Keratinocyte (primary cell): Measurements from ENCODE around the gene CLSTN3. TPM values are rescaled to one million over a fixed set of nuclear protein-coding genes. Genes with fewer than 3 reads are reported as not detected.

Experiments used
- DNase-seq: peaks from one replicate; pipeline ENCODE4 v3.0.0-alpha.2; 2011; ENCODE audit warnings: low read depth, missing footprints, low spot score
- FAIRE-seq: peaks from 2 replicates; lab custom pipeline; 2011; peaks lifted over from hg19 to GRCh38; lab: Jason Lieb, UNC
- H2AFZ ChIP-seq: 2 replicates; pipeline ENCODE4 v1.6.0; 2012; ENCODE audit warnings: low read length, control low read depth, inconsistent platforms; ENCODE audit not compliant: control insufficient read depth
- H3K27ac ChIP-seq: 2 replicates; pipeline ENCODE4 v1.5.1; 2011; ENCODE audit warnings: low read length; ENCODE audit not compliant: control insufficient read depth, insufficient read depth
- H3K27me3 ChIP-seq: 3 replicates; pipeline ENCODE4 v1.6.0; 2011; ENCODE audit warnings: low read length; ENCODE audit not compliant: control insufficient read depth, insufficient read depth; ENCODE audit errors: extremely low read depth
- H3K36me3 ChIP-seq, 2 experiments: 2 replicates in 1 of 2; 3 replicates in 1 of 2; pipeline ENCODE4 v1.5.1; 2011; ENCODE audit warnings: low read length in 2 of 2, mild to moderate bottlenecking in 1 of 2; ENCODE audit not compliant: control insufficient read depth in 2 of 2, insufficient read depth in 2 of 2; ENCODE audit errors: extremely low read depth in 1 of 2
- H3K4me1 ChIP-seq: 3 replicates; pipeline ENCODE4 v1.5.1; 2011; ENCODE audit warnings: low read length; ENCODE audit not compliant: control insufficient read depth, insufficient read depth; ENCODE audit errors: extremely low read depth
- H3K4me2 ChIP-seq: 3 replicates; pipeline ENCODE4 v1.6.0; 2011; ENCODE audit warnings: low read depth, low read length; ENCODE audit not compliant: control insufficient read depth, insufficient read depth; ENCODE audit errors: extremely low read depth
- H3K4me3 ChIP-seq, 3 experiments: fragments of 200-600 bp in 1 of 3; sonication (generic) in 1 of 3; 2 replicates in 2 of 3; 3 replicates in 1 of 3; pipeline ENCODE4 v1.5.1; 2011 to 2016; ENCODE audit warnings: low read length in 3 of 3, mild to moderate bottlenecking in 3 of 3, control low read depth in 2 of 3, inconsistent platforms in 1 of 3, low read depth in 1 of 3, mixed read lengths in 1 of 3, mixed run types in 1 of 3, moderate library complexity in 1 of 3; ENCODE audit not compliant: control insufficient read depth in 2 of 3, insufficient read depth in 2 of 3; ENCODE audit errors: extremely low read depth in 1 of 3
- H3K79me2 ChIP-seq: 2 replicates; pipeline ENCODE4 v1.6.0; 2012; ENCODE audit warnings: low read length; ENCODE audit not compliant: control insufficient read depth, insufficient read depth
- H3K9ac ChIP-seq: 3 replicates; pipeline ENCODE4 v1.6.0; 2011; ENCODE audit warnings: low read length; ENCODE audit not compliant: control insufficient read depth, insufficient read depth; ENCODE audit errors: extremely low read depth
- H3K9me1 ChIP-seq: 3 replicates; pipeline ENCODE4 v1.6.0; 2011; ENCODE audit warnings: low read length; ENCODE audit not compliant: control insufficient read depth, insufficient read depth; ENCODE audit errors: extremely low read depth
- H3K9me3 ChIP-seq: 2 replicates; pipeline ENCODE4 v1.5.1; 2012; ENCODE audit warnings: low read depth, low read length; ENCODE audit not compliant: control insufficient read depth
- H4K20me1 ChIP-seq: 3 replicates; pipeline ENCODE4 v1.6.0; 2011; ENCODE audit warnings: low read length; ENCODE audit not compliant: control insufficient read depth, insufficient read depth; ENCODE audit errors: extremely low read depth
- EZH2 ChIP-seq: IDR thresholded peaks from one replicate; pipeline ENCODE4 v1.6.1; 2012; ENCODE audit warnings: inconsistent platforms, mild to moderate bottlenecking, low read length, moderate library complexity
- dilution Hi-C: fragments of 300-500 bp; cut with MboI; formaldehyde crosslinking; loops from one replicate; pipeline ENCODE4 v1.7.0; 2020; ENCODE audit warnings: low sequenced_read_pairs; ENCODE audit not compliant: extremely low pct_ligation_motif_present
- polyA plus RNA-seq, 5 experiments: library from polyadenylated mRNA; depleted of rRNA in 3 of 5; stranded (reverse) in 3 of 5; stranded (forward) in 1 of 5; unstranded in 1 of 5; fragments of >200 nt; gene quantifications; 1 replicate in 1 of 5; 2 replicates in 3 of 5; 3 replicates in 1 of 5; pipeline versions ENCODE4 v1.2.1 to v1.2.3, GENCODE V29; 2011 to 2012; ENCODE audit warnings: missing spikeins in 2 of 5, low read depth in 1 of 5, low replicate concordance in 1 of 5
- TF ChIP-seq, protein P1 (sequence below), 3 experiments: IDR thresholded peaks in 1 of 3; conservative IDR thresholded peaks in 1 of 3; optimal IDR thresholded peaks in 1 of 3; 2 replicates in 2 of 3; 3 replicates in 1 of 3; pipeline versions ENCODE3 to v1.5.1; 2011; ENCODE audit warnings: low read length in 3 of 3, mild to moderate bottlenecking in 3 of 3, moderate library complexity in 2 of 3, control low read depth in 1 of 3, inconsistent platforms in 1 of 3; ENCODE audit not compliant: insufficient read depth in 2 of 3; ENCODE audit errors: extremely low read depth in 1 of 3

The CLSTN3 gene
- polyA plus RNA-seq, 1 donor (not counting 4 experiments of a cell fraction or from before 2014, with no cell fraction given), result 12.8 TPM

GRCh38 chr12:7100239-7100638 lies 29.9 kb upstream of the CLSTN3 start:
- Histone ChIP-seq H3K4me1 (no peaks in the 10 kb centered on the region), H3K4me2 (no peak overlapping the region), H3K27me3 (no peaks in the 10 kb centered on the region), H4K20me1 (peaks cover 3% of the 10 kb centered on the region), H3K9ac (no peak overlapping the region), H3K79me2 (no peaks in the 10 kb centered on the region), H3K36me3 (peaks cover 0 to 22% of the 10 kb centered on the region in 2 experiments), H3K9me3 (no peaks in the 10 kb centered on the region), H3K9me1 (no peaks in the 10 kb centered on the region), H3K27ac (no peak overlapping the region), H3K4me3 (no peak overlapping the region), H2AFZ (no peak overlapping the region)
- DNase-seq (no peak), FAIRE-seq (no peak)
- dilution Hi-C loops, result no loop called here
- TF ChIP-seq, protein P1, sequence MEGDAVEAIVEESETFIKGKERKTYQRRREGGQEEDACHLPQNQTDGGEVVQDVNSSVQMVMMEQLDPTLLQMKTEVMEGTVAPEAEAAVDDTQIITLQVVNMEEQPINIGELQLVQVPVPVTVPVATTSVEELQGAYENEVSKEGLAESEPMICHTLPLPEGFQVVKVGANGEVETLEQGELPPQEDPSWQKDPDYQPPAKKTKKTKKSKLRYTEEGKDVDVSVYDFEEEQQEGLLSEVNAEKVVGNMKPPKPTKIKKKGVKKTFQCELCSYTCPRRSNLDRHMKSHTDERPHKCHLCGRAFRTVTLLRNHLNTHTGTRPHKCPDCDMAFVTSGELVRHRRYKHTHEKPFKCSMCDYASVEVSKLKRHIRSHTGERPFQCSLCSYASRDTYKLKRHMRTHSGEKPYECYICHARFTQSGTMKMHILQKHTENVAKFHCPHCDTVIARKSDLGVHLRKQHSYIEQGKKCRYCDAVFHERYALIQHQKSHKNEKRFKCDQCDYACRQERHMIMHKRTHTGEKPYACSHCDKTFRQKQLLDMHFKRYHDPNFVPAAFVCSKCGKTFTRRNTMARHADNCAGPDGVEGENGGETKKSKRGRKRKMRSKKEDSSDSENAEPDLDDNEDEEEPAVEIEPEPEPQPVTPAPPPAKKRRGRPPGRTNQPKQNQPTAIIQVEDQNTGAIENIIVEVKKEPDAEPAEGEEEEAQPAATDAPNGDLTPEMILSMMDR (optimal IDR thresholded peaks at IDR 0.05 in 1 of 3, IDR thresholded peaks at IDR 0.05 in 1 of 3, conservative IDR thresholded peaks at IDR 0.05 in 1 of 3; ENCODE audit: extremely low read depth in 1 of 3, insufficient read depth in 2 of 3, low read length in 3 of 3), result no peak
- TF ChIP-seq EZH2, result no peak

DNA sequence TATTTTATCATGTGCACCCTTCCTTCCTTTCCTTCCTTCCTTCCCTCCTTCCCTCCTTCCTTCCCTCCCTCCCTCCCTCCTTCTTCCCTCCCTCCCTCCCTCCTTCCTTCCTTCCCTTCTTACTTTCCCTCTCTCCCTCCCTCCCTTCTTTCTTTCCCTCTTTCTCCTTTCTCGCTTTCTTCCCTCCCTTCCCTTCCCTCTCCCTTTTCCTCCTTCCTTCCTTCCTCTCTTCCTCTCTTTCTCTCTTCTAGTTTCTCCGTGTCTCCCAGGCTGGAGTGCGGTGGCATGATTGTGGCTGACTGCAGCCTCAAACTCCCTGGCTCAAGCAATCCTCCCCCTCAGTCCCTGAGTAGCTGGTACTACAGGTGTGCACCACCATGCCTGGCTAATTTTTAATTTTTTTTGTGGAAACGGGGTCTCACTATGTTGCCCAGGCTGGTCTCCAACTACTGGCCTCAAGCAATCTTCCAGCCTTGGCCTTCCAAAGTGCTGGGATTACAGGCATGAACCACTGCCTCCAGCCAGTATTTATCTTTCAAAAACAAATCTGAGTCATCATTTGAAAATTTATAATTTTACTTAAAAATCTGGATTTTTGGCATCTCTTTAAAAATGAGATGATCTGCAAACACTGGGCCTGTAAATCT lies 29.0 kb upstream of the CLSTN3 start:
- peaks cover 3% of the 10 kb centered on the region for H4K20me1 ChIP-seq
- TF ChIP-seq, protein P1 (optimal IDR thresholded peaks at IDR 0.05 in 1 of 3, IDR thresholded peaks at IDR 0.05 in 1 of 3, conservative IDR thresholded peaks at IDR 0.05 in 1 of 3; ENCODE audit: extremely low read depth in 1 of 3, insufficient read depth in 2 of 3, low read length in 3 of 3), result no peak
- TF ChIP-seq EZH2, result no peak
- no peaks in the 10 kb centered on the region for H3K4me1 ChIP-seq
- H3K27ac ChIP-seq, result no peak overlapping the region
- no peaks in the 10 kb centered on the region for H3K9me1 ChIP-seq
- H3K36me3 ChIP-seq, result peaks cover 0 to 22% of the 10 kb centered on the region in 2 experiments
- H3K9ac ChIP-seq, result no peak overlapping the region
- no peaks in the 10 kb centered on the region for H3K9me3 ChIP-seq
- no peak overlapping the region for H3K4me2 ChIP-seq
- FAIRE-seq, result no peak
- no peak for DNase-seq
- H3K27me3 ChIP-seq, result no peaks in the 10 kb centered on the region
- H3K4me3 ChIP-seq, result no peak overlapping the region
- H3K79me2 ChIP-seq, result peaks cover 2% of the 10 kb centered on the region
- H2AFZ ChIP-seq, result no peak overlapping the region
- dilution Hi-C loops, result no loop called here
